NOMO-1 treated with dmso at 0.1 percent for 144 hours (cell line): ENCODE results near the gene REEP3.
A peak's percentile ranks its signal among the peaks of the same experiment; 100 is the strongest.
"Not testable (repeated sequence)": the region's sequence is repeated elsewhere in the genome, so short reads cannot be mapped to it uniquely, and the experiment has no call there.

Source experiments
- DNase-seq: peaks from one replicate; lab custom pipeline; 2025; ENCODE audit not compliant: unreplicated experiment; lab: John Stamatoyannopoulos, UW

The REEP3 gene

DNA sequence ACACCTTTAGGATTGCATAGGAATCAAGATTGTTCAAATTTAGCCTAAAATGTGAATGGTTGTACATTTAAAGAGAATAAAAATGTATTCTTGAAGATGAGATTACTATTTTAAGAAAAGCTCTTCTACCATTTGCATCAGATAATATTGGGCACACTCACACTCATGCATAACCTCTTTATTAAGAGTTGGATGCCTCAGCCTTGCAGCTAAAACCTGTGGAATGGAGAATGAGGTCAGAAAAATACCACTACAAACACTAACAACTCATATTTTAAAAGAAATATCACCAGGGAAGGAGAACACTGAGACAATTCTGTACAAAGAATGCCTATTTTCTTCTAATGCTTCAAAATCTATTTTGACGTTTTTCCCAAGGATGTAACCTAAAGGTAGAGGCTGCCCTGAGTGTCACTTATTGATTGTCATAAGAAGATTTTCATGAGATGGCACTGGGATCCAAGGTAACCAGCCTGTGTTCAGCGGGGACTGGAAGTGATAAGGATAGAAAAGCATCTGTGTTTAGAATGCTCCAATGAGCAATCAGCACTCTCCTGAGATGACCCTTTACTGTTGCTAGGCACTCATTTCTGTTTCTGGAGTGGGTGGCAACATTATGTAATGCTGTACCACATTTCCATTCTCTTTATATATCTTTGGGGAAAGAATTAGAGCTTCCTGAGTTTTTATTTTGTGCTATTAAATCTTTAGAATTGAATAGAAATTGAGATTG is 26.6 kb downstream of the REEP3 start:
- DNase-seq = no peak

GRCh38 chr10:63548860-63549259 is 27.7 kb downstream of the REEP3 start:
- no peak for DNase-seq

DNA sequence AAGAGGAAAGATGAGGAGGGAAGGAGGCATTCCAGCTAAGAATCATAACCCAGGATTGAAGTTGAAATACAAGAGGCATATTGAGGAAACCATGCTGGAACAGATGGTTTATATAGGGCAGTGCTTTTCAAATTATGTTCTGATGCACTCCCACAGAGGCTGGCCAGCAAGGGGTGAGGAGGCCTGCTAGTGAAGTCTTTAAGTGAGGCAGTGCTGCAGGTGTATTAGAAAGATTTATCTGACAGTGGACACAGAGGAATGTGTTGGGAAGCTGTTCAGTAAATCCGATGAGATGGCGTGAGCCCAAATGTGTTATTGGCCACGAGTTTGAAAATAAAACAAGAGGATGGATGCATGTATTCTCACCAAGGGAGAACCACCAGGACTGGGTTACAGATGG is 28.6 kb downstream of the REEP3 start:
- no peak for DNase-seq

DNA sequence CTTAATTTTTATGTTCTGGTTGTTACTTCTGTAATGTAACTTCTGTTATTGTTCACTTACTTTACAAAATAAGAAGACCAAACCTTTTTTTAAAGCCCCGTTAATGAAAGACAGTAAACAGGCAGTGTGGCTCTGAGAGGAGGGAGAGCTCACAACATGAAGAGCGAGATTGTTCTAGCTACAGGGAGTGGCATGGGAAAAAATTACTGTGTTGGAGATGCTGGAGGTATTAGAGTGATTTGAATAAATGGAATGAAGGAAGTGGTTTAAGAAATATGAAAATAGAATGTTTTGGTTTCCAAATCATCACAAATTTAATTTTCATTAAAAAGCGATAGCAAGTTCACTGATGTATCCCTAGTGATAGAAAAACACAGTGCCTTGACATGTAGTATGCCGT is 31.8 kb downstream of the REEP3 start:
- no peak for DNase-seq

DNA sequence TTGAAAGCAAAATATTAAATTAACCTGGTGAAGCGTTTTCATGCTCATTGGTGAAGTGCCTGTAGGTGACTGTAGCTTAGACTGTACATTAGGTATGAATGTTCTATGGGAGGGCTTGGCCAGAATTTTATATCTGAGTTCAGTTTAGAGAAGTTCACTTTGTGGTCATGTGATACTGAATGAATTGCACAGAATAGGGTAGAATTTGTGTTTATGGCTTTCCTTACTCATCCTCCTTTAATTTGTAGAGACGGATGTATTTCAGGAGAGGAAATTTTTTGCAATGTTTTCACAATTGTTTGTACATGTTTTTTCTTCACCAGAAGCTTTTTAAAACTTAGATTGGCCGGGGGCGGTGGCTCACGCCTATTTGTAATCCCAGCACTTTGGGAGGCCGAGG is 32.3 kb downstream of the REEP3 start:
- no peak for DNase-seq

- peak; percentile 52 for DNase-seq
These were observed 33.5 kb downstream of the REEP3 start for GRCh38 chr10:63554657-63555056.

DNA sequence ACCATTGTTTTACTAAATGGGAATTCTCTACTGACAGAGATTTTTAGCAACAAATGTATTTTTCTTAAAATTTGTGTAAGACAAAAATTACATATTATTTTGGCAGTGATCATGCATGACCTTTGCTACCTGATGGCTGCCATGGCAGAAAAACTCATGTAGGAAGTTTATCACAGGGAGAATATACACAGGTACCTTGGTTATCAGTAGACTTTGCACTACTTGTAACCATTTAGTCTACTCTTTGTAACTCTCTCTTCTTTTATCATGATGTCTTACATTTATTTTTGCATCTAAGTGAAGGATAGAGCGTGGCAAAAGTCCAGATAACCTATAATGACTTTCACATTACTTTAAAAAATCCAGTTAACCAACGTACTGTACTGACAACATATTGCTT is 34.1 kb downstream of the REEP3 start:
- DNase-seq = no peak

DNA sequence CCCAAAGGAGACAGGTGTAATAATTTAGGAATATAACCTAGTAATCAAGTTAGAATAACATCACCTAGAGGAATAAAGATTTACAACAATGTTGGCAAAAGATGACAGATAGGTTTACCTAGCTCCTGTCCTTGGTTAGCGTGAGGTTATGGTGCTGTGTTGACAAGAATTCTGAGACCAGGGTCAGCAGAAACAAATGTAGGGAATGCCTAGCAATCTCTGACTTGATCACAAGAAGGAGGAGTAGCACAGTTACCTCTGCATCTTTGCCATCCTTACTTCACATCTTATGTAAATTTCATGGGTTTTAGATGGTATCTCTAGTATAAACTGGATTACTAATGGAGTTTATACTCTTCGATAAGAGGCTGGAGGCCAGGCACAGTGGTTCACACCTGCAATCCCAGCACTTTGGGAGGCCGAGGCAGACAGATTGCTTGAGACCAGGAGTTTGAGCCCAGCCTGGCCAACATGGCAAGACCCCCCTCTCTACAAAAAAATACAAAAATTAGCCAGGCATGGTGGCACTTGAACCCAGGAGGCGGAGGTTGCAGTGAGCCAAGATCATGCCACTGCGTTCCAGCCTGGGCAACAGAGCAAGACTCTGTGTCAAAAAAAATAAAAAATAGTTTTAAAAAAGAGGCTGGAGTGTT is 37.1 kb downstream of the REEP3 start:
- DNase-seq = no peak

DNA sequence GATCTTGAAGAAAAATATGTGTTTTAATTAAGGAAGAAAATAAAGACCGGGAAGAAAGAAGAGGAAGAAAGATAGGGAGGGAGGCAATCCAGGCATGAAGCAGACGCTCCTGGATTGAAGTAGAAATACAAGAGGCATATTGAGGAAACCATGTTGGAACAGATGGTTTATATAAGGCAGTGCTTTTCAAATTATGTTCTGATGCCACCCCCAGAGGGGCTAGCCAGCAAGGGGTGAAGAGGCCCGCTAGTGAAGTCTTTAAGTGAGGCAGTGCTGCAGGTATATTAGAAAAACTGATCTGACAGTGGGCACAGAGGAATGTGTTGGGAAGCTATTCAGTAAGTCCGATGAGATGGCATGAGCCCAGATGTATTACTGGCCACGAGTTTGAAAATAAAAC is 40.1 kb downstream of the REEP3 start:
- DNase-seq = no peak

DNA sequence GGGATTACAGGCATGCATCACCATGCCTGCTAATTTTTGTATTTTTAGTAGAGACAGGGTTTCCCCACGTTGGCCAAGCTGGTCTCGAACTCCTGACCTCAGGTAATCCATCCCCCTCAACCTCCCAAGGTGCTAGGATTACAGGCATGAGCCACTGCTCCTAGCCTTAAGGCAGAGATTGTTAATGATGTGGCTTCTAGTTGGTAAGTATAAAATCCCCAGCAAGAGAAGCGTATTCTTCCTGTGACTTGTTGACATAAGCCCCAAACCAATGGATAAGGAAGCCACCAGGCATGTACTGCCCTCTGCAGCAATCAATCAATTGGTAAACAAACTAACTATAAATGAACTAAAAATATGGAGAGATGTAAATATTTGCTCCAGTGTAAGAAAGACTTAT is 41.2 kb downstream of the REEP3 start:
- DNase-seq = no peak

DNA sequence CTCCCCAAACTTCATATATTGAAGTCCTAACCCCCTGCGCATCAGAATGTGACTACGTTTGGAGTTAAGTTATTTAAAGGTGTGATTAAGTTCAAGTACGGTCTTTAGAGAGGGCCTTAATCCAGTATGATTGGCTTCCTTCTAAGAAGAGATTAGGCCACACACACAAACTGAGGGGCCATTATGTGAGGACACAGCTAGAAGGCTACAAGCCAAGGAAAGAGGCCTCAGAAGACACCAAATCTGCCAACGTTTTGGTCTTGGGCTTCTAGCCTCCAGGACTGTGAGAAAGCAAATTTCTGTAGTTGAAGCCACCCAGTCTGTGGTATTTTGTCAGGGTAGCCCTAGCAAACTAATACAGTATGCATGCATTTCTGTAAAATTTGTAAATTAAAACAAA is 41.7 kb downstream of the REEP3 start:
- DNase-seq = no peak

DNA sequence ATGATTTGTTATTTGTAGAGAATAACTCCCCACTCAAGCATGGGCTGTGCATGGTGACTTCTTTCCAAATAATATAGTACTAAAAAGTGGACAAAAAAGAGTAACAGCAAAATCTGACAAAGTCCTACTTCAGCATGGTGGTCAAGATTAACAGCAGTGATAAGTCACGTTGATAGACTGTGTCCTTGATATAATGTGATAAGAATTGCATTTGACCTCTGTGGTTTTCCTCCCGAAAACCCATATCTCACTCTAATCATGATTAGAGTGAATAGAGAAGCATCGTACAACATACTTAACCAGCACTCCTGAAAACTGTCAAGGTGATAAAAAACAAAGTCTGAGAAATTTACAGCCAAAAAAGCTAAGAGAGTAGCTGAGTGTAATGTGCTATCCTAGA is 42.4 kb downstream of the REEP3 start:
- DNase-seq = no peak

- not testable (repeated sequence) for DNase-seq
These were observed 43.5 kb downstream of the REEP3 start for GRCh38 chr10:63564731-63565130.

GRCh38 chr10:63573068-63573697 is 52.0 kb downstream of the REEP3 start:
- DNase-seq = no peak

DNA sequence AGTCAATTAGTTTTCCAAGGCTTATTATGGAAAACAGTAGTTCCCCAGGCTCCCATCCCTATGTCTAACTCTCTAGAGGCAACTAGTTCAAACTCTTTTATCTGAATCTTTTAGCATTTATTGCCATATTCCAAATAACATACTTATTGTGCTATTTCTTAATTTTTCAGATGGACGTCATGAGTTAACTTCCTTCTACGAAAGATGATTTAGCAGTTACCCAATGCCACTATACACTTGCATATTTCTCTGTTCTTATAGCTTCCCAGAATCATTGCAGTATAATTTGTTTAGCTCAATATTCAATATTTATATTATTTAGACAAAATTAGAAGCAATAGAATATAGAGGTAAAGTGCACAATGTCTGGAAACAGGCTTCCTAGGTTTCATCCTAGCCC is 52.8 kb downstream of the REEP3 start:
- no peak for DNase-seq

- DNase-seq = no peak
These were observed 55.3 kb downstream of the REEP3 start for GRCh38 chr10:63576501-63576900.

DNA sequence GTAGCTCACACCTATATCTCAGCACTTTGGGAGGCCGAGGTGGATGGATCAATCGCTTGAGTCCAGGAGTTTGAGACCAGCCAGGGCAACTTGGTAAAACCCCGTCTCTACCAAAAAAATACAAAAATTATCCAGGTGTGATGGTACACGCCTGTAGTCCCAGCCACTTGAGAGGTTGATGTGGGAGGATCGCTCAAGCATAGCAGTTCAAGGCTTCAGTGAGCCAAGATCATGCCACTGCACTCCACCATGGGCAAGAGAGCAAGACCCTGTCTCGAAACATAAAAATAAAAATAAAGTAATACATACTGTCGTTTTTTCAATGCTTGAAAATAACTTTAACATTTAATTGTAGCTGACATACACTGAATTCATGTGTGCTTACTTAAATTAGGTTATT is 57.3 kb downstream of the REEP3 start:
- no peak for DNase-seq

DNA sequence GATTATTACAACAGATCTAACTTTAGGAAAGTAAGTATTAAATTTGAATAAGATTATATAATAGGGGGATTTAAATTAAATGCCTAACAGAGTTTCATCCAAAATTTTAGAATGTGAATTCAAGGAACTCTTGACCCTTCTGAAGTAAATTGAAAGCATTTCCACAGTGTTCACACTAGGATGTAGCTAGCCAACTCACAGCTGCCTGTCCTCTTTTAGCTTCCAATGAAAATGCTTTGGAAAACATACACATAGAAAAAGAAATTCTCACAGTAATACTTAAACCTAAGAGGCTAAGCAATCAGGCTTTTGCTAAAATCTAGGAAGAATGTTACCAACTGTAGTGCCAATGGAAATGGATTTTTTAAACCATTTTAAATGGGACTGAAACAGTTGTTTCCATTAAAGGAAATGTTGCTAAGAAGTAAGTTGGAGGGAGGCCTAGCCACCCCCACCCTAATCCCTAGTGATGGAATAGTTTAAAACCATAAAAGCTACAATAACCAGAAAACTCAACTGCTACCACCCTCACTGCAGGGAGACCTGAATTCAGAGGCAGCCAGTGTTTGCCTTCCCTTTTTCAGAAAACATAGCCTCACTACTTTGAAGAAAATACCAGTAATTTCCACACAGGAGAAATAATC is 58.3 kb downstream of the REEP3 start:
- DNase-seq = no peak

GRCh38 chr10:63582690-63583089 is 61.5 kb downstream of the REEP3 start:
- DNase-seq = no peak

GRCh38 chr10:63583397-63583796 is 62.2 kb downstream of the REEP3 start:
- no peak for DNase-seq

- DNase-seq = no peak
These were observed 62.9 kb downstream of the REEP3 start for GRCh38 chr10:63583909-63584724.
